ENCODE data around the gene SLC6A18.

GRCh38 chr5:1291611-1292080, 66.5 kb downstream of the SLC6A18 start:
- no peak for TF ChIP-seq CTCF (IDR thresholded peaks at IDR 0.05)
- no peak for TF ChIP-seq POLR2AphosphoS5 (IDR thresholded peaks at IDR 0.05; ENCODE audit: insufficient read depth in 1 of 2, low read depth in 1 of 2)

Data from vagina (tissue), 2 donors.